Spleen (tissue), 11 donors: ENCODE results near the gene SRPK2. TPM values are rescaled to one million over a fixed set of nuclear protein-coding genes. Genes with fewer than 3 reads are reported as not detected.

Experiments used
- DNase-seq: peaks from one replicate; pipeline ENCODE4 v3.0.0-alpha.2; 2020
- H3K27ac ChIP-seq, 8 donors: fragments of 200-600 bp; sonication (generic) in 7 of 8; 1 replicate in 4 of 8; 2 replicates in 4 of 8; pipeline versions ENCODE4 v1.5.0 to v1.8.0; 2016 to 2021; ENCODE audit warnings: inconsistent platforms in 4 of 8, mild to moderate bottlenecking in 4 of 8, moderate library complexity in 1 of 8
- H3K27me3 ChIP-seq, 7 donors: fragments of 200-600 bp; sonication (generic) in 6 of 7; replicated peaks in 1 of 7; 1 replicate in 4 of 7; 2 replicates in 3 of 7; pipeline versions ENCODE4 v1.5.0 to v1.8.0; 2016 to 2021; ENCODE audit warnings: inconsistent platforms in 3 of 7, mild to moderate bottlenecking in 1 of 7
- H3K36me3 ChIP-seq, 6 donors: fragments of 200-600 bp; sonication (generic) in 5 of 6; 1 replicate in 4 of 6; 2 replicates in 2 of 6; pipeline versions ENCODE4 v1.5.0 to v1.8.0; 2016 to 2021; ENCODE audit warnings: inconsistent platforms in 2 of 6
- H3K4me1 ChIP-seq, 6 donors: fragments of 200-600 bp; sonication (generic) in 5 of 6; 1 replicate in 3 of 6; 2 replicates in 3 of 6; pipeline versions ENCODE4 v1.5.0 to v1.8.0; 2016 to 2021; ENCODE audit warnings: inconsistent platforms in 3 of 6
- H3K4me3 ChIP-seq, 8 donors: fragments of 200-600 bp; sonication (generic) in 7 of 8; 1 replicate in 4 of 8; 2 replicates in 4 of 8; pipeline versions ENCODE4 v1.5.0 to v1.8.0; 2016 to 2021; ENCODE audit warnings: inconsistent platforms in 4 of 8, mild to moderate bottlenecking in 4 of 8, moderate library complexity in 2 of 8
- H3K9me3 ChIP-seq, 8 donors: fragments of 200-600 bp; sonication (generic) in 7 of 8; 1 replicate in 4 of 8; 2 replicates in 4 of 8; pipeline versions ENCODE4 v1.5.0 to v1.8.0; 2016 to 2021; ENCODE audit warnings: inconsistent platforms in 4 of 8
- CTCF ChIP-seq, 11 experiments: fragments of 200-600 bp in 7 of 11; fragments of 450-650 bp in 4 of 11; sonication (generic) in 4 of 11; IDR thresholded peaks in 8 of 11; conservative IDR thresholded peaks in 3 of 11; 1 replicate in 7 of 11; 2 replicates in 4 of 11; pipeline versions ENCODE4 v1.4.0 to v1.8.0; 2016 to 2021; ENCODE audit warnings: antibody characterized with exemption in 11 of 11, inconsistent platforms in 4 of 11, mild to moderate bottlenecking in 1 of 11
- POLR2A ChIP-seq, 3 donors: fragments of 450-650 bp; IDR thresholded peaks; one replicate each; pipeline ENCODE4 v1.5.1; 2017; ENCODE audit warnings: antibody characterized with exemption in 3 of 3, mild to moderate bottlenecking in 1 of 3
- POLR2AphosphoS5 ChIP-seq, 3 donors: sonication (generic); formaldehyde crosslinking; IDR thresholded peaks; one replicate each; pipeline ENCODE4 v1.5.1; 2017; ENCODE audit warnings: antibody characterized with exemption in 3 of 3
- WGBS, 5 donors: extraction: QIAGEN DNeasy Blood & Tissue Kit in 3 of 5; methylation state at CpG; one replicate each; pipeline versions ENCODE4 v1.1.5 to v1.1.7; 2013 to 2018; 5-methylcytosine and 5-hydroxymethylcytosine counted together
- intact Hi-C: fragments of 100-400 bp; cut with DNase I; formaldehyde crosslinking; loops from one replicate; pipeline ENCODE4 v1.15.0; 2023; ENCODE audit warnings: low total_unique reads
- polyA plus RNA-seq, 3 donors: library from polyadenylated mRNA; stranded (reverse); fragments of 200-250 nt; gene quantifications; one replicate each; pipeline ENCODE4 v1.2.1, GENCODE V29; 2013
- total RNA-seq, 7 donors: library from RNA; depleted of rRNA in 3 of 7; stranded (reverse); fragments of >200 nt in 3 of 7; fragmentation: NEBNext Ultra II Directional in 4 of 7; extraction: Animal tissue kit (Norgen Biotek cat#: 25700) in 4 of 7; gene quantifications; one replicate each; pipeline versions ENCODE4 v1.1.0 to v1.2.1, GENCODE V29; 2016 to 2021
- donor health status: healthy with polysubstance abuse.
- donor health status: DM: no; HTN: no; CAD: no; lungs with moderate emphysema.
- donor health status: DM: no; HTN: no; CAD: no.
- donor health status: Bipolar disorder and iron deficiency.
- donor health status: healthy.
- donor health status: DM: no; HTN: no; CAD: no.
- donor health status: DM: yes; HTN: yes; CAD: no.

Gene SRPK2
- total and polyA plus RNA-seq, 10 donors = 9.6 to 60.3 (median 46.2) TPM

GRCh38 chr7:105204520-105204919, 184.2 kb downstream of the SRPK2 start:
- 86 to 95% (median 93%) methylated on average over 8 to 9 of the region's 9 CpGs for WGBS, 5 donors
- TF ChIP-seq POLR2A (IDR thresholded peaks at IDR 0.05) = no peak
- TF ChIP-seq POLR2AphosphoS5 (IDR thresholded peaks at IDR 0.05) = no peak
- no peak for TF ChIP-seq CTCF (IDR thresholded peaks at IDR 0.05 in 8 of 11, conservative IDR thresholded peaks at IDR 0.05 in 3 of 11)
- H3K4me1 ChIP-seq = peaks cover 3 to 37% (median 15%) of the 10 kb centered on the region in 6 donors

DNA sequence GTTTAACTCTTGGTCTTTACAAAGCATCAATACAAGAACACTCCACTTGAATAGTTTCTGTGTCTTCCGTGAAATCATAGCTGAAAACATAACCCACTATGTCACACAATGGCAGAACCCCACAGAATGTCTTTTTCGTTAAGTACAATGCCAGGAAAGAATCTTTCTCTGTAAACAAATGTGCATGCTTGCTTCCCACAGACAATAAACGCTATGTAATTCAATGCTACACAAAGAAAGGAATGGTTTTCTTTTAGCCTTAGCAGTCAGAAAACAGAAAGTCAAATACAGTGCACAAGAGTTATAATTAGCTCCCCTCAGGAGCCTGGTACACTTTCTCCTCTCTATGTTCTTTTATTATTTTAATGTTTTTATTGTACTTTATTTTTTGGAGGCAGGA, 186.1 kb downstream of the SRPK2 start:
- 87 to 95% (median 88%) methylated on average over 3 of the region's 3 CpGs for WGBS, 5 donors
- Histone ChIP-seq H3K27me3 (no peaks in the 10 kb centered on the region), H3K27ac (no peak overlapping the region), H3K4me3 (no peak overlapping the region), H3K9me3 (no peaks in the 10 kb centered on the region), H3K4me1 (peaks cover 2 to 36% (median 10%) of the 10 kb centered on the region in 6 donors), H3K36me3 (peaks cover 0 to 38% (median 6%) of the 10 kb centered on the region in 6 donors)
- DNase-seq = no peak
- TF ChIP-seq CTCF (IDR thresholded peaks at IDR 0.05 in 8 of 11, conservative IDR thresholded peaks at IDR 0.05 in 3 of 11) (no peak), POLR2AphosphoS5 (IDR thresholded peaks at IDR 0.05) (no peak), POLR2A (IDR thresholded peaks at IDR 0.05) (no peak)
- intact Hi-C loops = no loop called here

More at GRCh38 chr7:105204520-105204919, 184.2 kb downstream of the SRPK2 start:
- Histone ChIP-seq H3K36me3 (peaks cover 0 to 38% (median 6%) of the 10 kb centered on the region in 6 donors), H3K27ac (no peak overlapping the region), H3K27me3 (no peaks in the 10 kb centered on the region), H3K9me3 (no peaks in the 10 kb centered on the region), H3K4me3 (no peak overlapping the region)
- intact Hi-C loops = no loop called here
- DNase-seq = no peak

- intact Hi-C loops = no loop called here
- no peak for TF ChIP-seq POLR2AphosphoS5 (IDR thresholded peaks at IDR 0.05)
- no peak for TF ChIP-seq POLR2A (IDR thresholded peaks at IDR 0.05)
- no peak for TF ChIP-seq CTCF (IDR thresholded peaks at IDR 0.05 in 8 of 11, conservative IDR thresholded peaks at IDR 0.05 in 3 of 11)
- Histone ChIP-seq H3K27me3 (no peaks in the 10 kb centered on the region), H3K4me3 (no peak overlapping the region), H3K27ac (no peak overlapping the region), H3K4me1 (peaks cover 0 to 26% (median 0%) of the 10 kb centered on the region in 6 donors), H3K36me3 (peaks cover 0 to 38% (median 6%) of the 10 kb centered on the region in 6 donors), H3K9me3 (no peaks in the 10 kb centered on the region)
- no peak for DNase-seq
- WGBS, 5 donors = 92 to 100% (median 94%) methylated on average over 1 of the region's 1 CpG
These were observed 189.3 kb downstream of the SRPK2 start for GRCh38 chr7:105199386-105199785.

GRCh38 chr7:105198223-105198622, 190.5 kb downstream of the SRPK2 start:
- peaks cover 0 to 31% (median 0%) of the 10 kb centered on the region in 6 donors for H3K4me1 ChIP-seq
- no peak for DNase-seq
- H3K36me3 ChIP-seq = peaks cover 0 to 34% (median 6%) of the 10 kb centered on the region in 6 donors
- WGBS, 5 donors = 63 to 81% (median 69%) methylated on average over 2 of the region's 2 CpGs
- H3K9me3 ChIP-seq = no peaks in the 10 kb centered on the region
- H3K27ac ChIP-seq = no peak overlapping the region
- TF ChIP-seq CTCF (IDR thresholded peaks at IDR 0.05 in 8 of 11, conservative IDR thresholded peaks at IDR 0.05 in 3 of 11) = no peak
- TF ChIP-seq POLR2AphosphoS5 (IDR thresholded peaks at IDR 0.05) = no peak
- TF ChIP-seq POLR2A (IDR thresholded peaks at IDR 0.05) = no peak
- intact Hi-C loops = no loop called here
- H3K27me3 ChIP-seq = no peaks in the 10 kb centered on the region
- no peak overlapping the region for H3K4me3 ChIP-seq
